ENCODE data around the gene BAHCC1. TPM values are rescaled to one million over a fixed set of nuclear protein-coding genes. Genes with fewer than 3 reads are reported as not detected.

Gene BAHCC1
- total RNA-seq, 1 donor, result 6.5 TPM

GRCh38 chr17:81492202-81492601, 96.9 kb downstream of the BAHCC1 start:
- TF ChIP-seq CTCF (IDR thresholded peaks at IDR 0.05; ENCODE audit: insufficient read depth, low read depth, low read length), result no peak
- no peak for DNase-seq (ENCODE audit: low read depth)
- no peak overlapping the region for H3K4me3 ChIP-seq (ENCODE audit: low read depth, low read length)

GRCh38 chr17:81492706-81493105, 97.4 kb downstream of the BAHCC1 start:
- H3K4me3 ChIP-seq (ENCODE audit: low read depth, low read length), result no peak overlapping the region
- no peak for TF ChIP-seq CTCF (IDR thresholded peaks at IDR 0.05; ENCODE audit: insufficient read depth, low read depth, low read length)
- DNase-seq (ENCODE audit: low read depth), result no peak

- no peak for TF ChIP-seq CTCF (IDR thresholded peaks at IDR 0.05; ENCODE audit: insufficient read depth, low read depth, low read length)
- DNase-seq (ENCODE audit: low read depth), result no peak
- no peak overlapping the region for H3K4me3 ChIP-seq (ENCODE audit: low read depth, low read length)
These were observed 98.2 kb downstream of the BAHCC1 start for GRCh38 chr17:81493198-81494038.

GRCh38 chr17:81494626-81495377, 99.5 kb downstream of the BAHCC1 start:
- no peak for DNase-seq (ENCODE audit: low read depth)
- TF ChIP-seq CTCF (IDR thresholded peaks at IDR 0.05; ENCODE audit: insufficient read depth, low read depth, low read length), result no peak
- no peak overlapping the region for H3K4me3 ChIP-seq (ENCODE audit: low read depth, low read length)

GRCh38 chr17:81498953-81499600, 103.8 kb downstream of the BAHCC1 start:
- H3K4me3 ChIP-seq (ENCODE audit: low read depth, low read length), result no peak overlapping the region
- DNase-seq (ENCODE audit: low read depth), result no peak
- no peak for TF ChIP-seq CTCF (IDR thresholded peaks at IDR 0.05; ENCODE audit: insufficient read depth, low read depth, low read length)

GRCh38 chr17:81499601-81499970, 104.3 kb downstream of the BAHCC1 start:
- DNase-seq (ENCODE audit: low read depth), result no peak
- no peak for TF ChIP-seq CTCF (IDR thresholded peaks at IDR 0.05; ENCODE audit: insufficient read depth, low read depth, low read length)
- H3K4me3 ChIP-seq (ENCODE audit: low read depth, low read length), result no peak overlapping the region
